Hippocampal formation (tissue), 2 donors: ENCODE results near the gene SAV1.
A peak's percentile ranks its signal among the peaks of the same experiment; 100 is the strongest.
"Not testable (repeated sequence)": the region's sequence is repeated elsewhere in the genome, so short reads cannot be mapped to it uniquely, and the experiment has no call there.

ENCODE experiments used
- DNase-seq, 2 donors: peaks; one replicate each; lab custom pipeline; 2025; lab: John Stamatoyannopoulos, UW

The SAV1 gene

DNA sequence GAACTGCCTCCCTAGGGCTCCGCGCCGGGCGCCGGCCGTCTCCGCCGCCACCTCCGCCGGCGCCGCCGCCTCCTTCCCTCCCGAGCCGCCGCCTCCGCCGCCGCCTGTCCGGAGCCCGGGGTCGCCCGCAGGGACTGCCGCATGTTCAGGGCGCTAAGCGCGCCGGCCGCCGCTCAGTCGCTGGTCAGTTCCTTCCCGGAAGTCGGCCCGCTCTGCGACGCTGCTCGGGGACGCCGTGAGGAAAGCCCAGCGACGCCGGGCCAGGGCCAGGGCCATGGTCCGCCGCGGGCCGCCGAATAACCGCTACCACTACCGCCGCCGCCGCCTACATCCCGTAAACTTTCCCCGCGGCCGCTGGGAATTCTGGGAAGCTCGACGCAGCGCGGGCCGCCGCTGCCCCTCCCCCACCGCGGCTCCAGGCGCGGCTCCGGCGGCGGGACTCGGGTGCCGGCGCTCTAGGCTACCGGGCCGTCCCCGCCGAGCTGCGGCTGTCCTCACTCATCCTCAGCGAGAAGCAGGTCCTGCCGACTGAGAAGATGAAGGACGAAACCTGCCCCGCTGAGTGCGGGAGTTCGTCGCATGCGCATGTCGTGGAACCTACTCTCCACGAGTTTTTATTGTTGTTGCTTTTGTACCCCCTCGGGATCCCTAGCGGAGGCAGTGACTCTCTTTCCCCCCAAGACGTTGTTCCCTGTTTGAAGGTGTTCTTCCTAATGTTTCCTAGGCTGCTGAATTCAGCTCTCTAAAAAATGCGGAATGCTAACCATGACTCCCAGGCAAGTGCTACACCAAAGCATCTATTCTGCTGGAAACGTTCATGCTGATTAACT lies at the start of gene SAV1:
Gene SAV1 (minus strand): TSS at position 311 of the 830 bp plus-strand sequence. CDS start 339 bp downstream, outside the sequence.
- DNase-seq: peak; percentile 79 to 85

DNA sequence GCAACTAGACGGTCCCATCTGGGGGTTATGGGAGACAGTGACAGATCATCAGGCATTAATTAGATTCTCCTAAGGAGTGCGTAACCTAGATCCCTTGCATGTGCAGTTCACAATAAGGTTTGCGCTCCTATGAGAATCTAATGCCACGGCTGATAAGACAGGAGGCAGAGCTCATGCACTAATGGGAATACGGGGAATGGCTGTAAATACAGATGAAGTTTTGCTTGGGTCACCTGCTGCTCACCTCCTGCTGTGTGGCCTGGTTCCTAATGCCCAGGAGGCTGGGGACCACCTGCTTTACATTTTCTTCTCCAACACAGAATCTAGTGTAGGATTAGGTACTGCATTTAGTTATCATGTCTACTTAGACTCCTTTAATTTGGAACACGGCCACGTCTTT lies 49.7 kb upstream of the SAV1 start:
- no peak for DNase-seq

DNA sequence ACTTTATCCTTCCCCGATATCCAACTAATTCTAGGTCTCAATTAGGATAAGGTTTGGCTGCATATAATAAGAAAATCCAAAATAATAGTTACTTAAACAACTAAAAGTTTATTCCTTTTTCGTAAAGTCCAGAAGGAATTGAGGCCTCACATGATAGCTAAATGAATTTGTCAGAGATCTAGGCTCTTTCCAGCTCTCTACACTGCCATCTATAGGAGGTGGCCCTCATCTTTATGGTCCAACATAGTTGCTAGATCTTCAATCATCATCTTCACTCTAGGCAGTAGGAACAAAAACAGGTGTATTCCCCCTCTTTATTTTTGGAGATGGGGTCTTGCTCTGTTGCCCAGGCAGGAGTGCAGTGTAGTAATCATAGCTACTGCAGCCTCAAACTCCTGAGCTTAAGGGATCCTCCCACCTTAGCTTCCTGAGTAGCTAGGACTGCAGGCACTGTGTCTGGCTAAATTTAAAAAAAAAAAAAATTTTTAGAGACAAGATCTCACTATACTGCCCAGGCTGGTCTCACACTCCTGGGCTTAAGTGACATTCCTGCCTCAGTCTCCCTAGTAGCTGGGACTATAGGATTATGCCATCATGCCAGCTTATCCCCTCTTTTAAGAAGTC lies 46.5 kb upstream of the SAV1 start:
- peak in 1 of 2 donors; percentile 58 for DNase-seq

DNA sequence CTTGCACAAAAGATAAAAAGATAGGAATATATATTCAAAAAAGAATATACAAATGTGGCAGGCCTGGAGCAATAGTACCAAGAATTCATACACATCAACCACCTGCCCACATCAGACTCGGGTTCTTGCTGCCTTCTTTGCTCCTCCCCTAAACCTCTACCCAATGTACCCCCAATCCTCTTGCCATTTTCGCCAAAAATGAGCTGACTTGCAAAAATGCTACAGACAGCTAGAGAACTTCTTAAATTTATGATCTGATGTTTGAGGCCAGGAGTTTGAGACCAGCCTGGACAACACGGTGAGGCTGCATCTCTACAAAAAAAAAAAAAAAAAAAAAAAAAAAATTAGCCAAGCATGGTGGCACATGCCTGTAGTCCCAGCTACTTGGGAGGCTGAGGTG lies 42.9 kb upstream of the SAV1 start:
- DNase-seq: no peak

DNA sequence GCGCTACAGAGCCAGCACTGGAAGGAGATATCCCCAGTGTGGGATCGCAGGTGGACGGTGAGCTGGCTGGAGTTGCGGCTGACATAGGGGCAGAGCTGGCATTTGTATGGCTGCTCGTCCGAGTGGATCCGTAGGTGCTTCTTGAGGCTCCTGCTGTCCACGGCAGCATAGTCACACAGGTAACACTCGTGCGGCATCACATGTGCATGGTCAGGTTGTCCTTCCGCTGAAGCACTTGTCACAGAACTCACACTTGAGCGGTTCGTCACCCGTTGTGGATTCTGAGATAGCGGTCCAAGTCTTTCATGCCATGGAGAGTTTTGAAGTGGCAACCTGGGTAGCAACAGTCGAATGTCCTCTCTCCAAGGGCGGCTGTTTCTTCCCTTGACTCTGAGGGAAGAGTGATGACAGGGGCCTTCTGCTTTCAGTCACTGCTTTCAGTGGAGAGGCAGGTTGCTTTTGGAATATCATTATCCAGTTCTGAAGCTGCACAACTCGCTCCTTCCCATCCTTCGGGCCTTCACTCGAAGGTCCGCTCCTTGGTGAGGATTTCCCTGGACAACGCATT lies 37.0 kb upstream of the SAV1 start:
- DNase-seq: no peak

DNA sequence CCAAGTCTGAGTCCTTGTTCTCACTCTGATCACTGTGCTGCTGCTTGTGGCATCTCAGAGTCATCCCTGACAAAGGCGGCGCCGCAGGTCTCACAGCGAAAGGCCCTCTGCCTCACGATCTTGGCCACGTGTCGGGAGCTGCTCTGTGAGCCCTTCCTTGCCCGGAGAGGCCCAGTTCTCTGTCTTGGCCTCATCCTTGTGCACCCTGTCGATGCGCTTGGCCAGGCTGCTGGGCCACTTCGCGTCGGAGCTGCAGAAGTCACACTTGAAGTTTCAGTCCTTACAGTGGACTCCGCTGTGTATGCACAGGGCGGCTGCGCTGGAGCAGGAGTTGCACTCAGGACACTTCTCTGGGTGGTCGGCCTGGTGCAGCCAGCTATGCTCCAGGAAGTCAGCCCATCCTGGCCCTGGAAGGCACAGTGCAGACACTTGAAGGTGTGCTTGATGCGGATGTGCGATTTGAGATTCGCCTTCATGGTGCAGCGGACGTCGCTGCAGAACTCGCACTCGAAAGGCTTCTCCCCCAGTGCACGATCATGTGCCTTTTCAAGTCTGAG lies 36.4 kb upstream of the SAV1 start:
- no peak for DNase-seq

DNA sequence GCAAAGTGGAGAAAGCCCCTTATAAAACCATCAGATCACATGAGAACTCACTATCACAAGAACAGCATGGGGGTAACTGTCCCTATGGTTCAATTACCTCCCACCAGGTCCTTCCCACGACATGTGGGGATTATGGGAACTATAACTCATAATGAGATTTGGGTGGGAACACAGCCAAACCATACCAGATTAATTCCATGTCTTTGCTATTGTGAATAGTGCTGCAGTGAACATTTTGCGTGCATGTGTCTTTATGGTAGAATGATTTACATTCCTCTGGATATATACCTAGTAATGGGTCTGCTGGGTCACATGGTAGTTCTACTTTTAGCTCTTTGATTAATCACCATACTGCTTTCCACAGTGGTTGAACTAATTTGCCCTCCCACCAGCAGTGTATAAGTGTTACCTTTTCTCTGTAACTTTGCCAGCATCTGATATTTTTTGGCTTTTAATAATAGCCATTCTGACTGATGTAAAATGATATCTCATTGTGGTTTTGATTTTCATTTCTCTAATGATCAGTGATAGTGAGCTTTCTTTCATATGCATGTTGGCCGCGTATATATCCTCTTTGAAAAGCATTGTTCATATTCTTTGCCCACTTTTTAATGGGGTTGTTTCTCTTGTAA lies 29.7 kb upstream of the SAV1 start:
- no peak for DNase-seq

DNA sequence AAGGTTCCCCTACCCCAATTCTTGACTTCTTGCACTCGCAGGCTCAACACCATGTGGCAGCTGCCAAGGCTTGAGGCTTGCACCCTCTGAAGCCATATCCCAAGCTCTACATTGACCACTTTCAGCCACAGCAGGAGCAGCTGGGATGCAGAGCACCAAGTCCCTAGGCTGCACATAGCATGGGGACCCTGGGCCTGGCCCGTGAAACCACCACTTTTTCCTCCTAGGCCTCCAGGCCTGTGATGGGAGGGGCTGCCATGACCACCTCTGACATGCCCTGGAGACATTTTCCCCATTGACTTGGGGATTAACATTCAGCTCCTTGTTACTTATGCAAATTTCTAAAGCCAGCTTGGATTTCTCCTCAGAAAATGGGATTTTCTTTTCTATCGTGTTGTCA lies 26.2 kb upstream of the SAV1 start:
- not testable (repeated sequence) for DNase-seq

DNA sequence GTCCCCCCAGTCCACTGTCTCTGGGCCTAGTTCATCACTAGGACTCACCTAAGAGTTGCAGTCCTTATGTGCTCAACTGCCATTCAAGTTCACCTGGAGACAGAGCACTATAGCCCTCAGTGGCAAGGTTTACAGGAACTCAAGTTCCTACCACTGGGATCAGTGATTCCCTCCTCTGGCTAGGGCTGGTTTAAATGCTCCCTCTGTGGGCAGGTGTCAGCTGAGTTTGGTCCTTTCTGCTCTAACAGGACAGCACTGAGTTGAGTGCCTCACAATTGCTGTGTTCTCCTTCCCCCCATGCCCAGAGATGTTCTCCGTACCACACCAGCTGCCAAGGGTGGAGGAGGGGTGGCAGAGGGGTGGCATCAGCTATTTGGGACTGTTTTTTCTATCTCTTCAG lies 20.8 kb upstream of the SAV1 start:
- no peak for DNase-seq

DNA sequence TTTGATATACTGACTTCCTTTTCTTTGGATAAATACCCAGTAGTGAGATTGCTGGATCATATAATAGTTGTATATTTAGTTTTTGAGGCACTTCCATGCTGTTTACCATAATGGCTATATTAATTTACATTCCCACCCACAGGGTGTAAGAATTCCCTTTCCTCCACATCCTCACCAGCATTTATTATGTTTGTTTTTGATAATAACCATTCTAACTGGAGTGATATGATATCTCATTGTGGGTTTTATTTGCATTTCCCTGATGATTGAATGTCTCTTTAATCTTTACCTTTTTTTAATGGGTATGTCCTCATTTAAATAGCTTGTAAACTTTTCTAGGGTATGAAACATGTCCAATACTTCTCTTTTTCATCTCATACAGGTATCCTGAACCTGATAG lies 11.6 kb upstream of the SAV1 start:
- no peak for DNase-seq

DNA sequence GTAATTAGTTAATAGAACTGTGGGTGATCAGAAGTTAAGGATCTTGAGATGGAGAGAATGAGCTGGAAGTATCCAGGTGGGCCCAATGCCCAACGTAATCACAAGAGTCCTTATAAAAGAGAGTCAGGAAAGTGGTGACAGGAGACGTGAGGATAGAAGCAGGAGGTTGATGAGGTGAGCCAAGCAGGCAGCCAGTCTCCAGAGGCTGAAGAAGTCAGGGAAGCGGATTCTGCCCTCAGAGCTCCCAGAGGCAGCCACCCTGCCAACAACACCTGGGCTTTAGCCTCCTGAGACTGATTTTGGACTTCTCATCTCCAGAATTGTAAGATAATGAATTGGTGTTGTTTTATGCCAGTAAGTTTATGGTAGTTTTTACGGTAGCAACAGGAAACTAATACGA lies 10.1 kb upstream of the SAV1 start:
- DNase-seq: no peak

DNA sequence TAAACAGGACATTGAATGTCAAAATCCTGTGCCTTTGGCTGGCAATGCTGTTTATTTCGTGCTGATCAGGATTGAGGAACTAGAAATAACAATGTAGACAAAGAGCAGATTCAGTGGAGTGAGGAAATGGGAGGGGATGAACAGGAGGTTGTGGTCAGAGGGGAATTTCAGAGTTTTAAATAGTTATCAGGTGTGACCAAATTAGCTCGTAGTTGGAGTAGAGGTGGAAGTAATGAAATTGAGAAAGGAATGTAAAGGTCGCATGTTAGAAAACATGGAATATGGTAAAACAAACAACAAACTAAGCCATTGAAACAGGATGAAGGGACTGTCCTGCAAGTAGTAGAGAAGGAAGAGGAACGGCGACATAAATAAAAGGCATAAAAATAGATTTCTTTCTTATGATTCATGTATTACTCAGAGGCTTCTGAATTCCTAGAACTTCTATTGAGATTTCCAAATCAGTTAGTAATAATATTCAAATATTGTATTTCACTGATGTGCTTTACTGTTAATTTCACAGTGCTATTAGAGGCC lies 9.5 kb upstream of the SAV1 start:
- DNase-seq: no peak

DNA sequence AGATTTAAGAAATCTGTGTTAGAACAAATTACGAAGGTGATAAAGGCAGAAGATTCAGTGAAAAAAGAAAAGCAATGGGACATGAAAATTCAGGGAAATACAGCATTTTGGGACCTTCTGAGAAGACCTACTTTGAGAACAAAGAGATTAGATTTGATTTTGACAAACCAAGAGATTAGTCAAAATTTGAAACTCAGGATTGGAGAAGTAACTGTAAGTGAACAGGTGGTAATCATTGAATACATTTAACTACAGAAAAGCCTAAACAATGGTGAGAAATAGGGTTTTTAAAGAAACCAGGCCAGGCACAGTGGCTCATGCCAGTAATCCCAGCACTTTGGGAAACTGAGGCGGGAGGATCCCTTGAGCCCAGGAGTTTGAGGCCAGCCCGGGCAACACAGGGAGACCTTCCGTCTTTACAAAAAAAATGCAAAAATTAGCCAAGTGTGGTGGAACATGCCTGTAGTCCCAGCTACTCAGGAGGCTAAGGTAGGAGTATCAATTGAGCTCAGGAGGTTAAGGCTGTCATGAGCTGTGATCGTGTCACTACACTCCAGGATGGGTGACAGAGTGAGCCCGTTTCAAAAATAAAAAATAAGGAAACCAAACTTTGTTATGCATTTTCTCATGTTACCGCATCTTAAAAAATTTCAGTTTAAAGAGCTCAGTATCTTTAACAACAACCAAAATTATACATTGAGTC lies 8.9 kb upstream of the SAV1 start:
- no peak for DNase-seq

DNA sequence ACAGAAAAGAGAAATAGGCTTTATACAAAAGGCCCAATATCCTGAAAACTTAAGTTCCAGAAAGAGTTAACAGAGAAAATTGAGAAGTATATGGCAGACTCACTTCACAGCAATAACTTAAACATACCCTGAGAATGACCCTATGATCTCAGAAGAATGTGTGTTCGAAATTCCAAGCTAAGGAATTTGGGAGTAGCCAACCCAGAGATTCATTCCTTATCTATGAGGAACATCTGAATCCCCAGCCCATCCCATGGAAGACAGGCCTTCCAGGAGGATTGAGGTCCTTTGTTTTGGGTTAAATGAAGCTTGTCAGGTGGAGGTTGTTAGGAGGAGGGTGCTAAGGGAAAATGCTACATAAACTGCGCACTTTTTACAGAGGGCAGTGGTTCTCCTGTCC lies 7.5 kb upstream of the SAV1 start:
- no peak for DNase-seq

DNA sequence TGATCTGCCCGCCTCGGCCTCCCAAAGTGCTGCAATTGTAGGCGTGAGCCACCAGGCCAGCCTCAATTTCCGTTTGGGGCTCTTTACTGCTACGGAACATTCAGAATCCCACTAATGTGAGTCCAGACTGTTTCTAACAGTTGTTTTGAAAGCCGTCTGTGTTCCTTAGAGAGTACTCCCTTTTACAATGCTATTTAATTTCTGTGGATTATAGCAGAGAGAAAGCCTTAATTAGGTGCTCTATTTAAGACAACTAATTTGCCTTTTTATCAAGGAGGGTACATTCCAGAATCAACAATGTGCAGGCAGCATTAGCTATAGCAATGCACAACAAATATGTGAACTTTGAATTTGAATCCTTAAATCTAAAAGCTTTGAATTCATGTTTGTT lies 2.8 kb upstream of the SAV1 start:
- no peak for DNase-seq

DNA sequence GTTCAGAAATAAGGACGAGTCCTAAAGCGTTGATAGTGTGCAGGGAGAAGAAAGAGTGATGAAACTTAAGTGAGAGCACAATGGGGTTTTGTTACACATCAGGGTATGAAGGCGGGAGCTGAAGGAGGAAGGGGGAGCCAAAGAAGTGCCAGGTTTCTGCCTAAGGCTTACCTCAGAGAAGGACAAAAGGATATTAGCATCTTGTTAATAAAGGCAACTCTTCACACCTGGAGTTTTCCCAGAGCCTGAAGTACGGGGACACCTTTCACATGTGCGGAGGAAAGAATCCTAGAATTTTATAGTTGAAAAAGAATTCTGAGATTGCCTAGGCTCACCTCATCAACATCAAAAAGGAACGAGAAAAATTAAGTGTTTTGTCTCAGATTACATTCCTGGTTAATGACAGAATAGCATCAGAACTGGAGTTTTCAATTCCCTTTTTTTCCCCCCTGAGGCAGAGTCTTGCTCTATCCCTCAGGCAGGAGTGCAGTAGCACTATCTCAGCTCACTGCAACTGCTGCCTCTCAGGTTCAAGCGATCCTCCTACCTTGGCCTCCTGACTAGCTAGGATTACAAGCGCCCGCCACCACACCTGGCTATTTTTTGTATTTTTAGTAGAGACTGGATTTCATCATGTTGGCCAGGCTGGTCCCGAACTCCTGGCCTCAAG lies 2.2 kb upstream of the SAV1 start:
- no peak for DNase-seq

DNA sequence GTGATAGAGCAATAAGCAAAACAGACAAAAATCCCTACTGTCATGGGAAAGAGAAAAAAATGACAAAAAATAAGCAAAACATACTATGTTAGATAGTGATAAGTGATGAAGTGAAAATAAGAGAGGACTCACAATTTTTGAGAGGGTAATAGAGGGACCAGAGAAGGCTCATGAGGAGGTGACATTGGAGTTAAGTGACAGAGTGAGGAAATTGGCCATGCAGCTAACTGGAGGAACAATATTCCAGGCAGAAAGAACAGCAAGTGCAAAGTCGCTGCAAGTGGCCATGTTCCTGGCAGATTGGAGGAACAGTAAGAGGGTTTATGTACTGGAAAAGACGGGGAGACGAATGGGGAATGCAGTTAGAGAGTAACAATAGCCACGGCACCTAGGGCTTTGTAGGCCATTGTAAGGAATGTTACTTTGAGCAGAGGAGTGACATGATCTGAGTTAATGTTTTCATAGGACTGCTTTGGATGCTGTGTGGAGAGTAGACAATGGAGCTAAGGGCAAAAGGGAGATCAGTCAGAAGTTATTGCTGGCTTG lies 1.4 kb upstream of the SAV1 start:
- DNase-seq: no peak

DNA sequence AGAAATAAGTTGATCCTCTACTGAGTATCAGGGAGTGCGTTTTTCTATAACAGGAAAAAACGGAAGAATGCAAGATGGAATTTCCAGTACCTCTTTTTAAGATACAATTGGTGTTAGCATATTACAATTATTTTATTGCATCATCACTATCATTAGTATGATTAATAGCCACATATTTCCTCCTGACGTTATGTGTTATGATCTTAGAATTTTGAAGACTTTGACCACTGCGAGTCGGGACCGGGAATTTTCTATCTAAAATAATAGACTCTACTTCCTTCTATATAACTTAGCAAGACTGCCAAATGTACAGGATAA lies 679 bp upstream of the SAV1 start:
- DNase-seq: no peak

DNA sequence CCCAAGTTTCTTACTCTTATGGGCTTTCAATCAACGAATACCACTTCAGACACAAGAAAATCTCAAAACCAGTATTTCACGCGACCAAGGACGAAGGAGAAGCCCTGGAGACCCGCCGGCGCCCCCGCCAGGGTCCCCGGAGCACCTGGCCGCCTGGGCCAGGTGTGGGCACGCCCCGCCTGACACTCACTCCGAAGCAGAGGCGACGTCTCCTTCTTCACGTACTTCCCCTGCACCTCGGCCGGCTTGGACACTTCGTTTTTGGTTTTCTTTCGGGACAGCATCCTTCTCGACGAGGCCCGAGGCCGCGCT lies 466 bp downstream of the SAV1 start:
- no peak for DNase-seq

DNA sequence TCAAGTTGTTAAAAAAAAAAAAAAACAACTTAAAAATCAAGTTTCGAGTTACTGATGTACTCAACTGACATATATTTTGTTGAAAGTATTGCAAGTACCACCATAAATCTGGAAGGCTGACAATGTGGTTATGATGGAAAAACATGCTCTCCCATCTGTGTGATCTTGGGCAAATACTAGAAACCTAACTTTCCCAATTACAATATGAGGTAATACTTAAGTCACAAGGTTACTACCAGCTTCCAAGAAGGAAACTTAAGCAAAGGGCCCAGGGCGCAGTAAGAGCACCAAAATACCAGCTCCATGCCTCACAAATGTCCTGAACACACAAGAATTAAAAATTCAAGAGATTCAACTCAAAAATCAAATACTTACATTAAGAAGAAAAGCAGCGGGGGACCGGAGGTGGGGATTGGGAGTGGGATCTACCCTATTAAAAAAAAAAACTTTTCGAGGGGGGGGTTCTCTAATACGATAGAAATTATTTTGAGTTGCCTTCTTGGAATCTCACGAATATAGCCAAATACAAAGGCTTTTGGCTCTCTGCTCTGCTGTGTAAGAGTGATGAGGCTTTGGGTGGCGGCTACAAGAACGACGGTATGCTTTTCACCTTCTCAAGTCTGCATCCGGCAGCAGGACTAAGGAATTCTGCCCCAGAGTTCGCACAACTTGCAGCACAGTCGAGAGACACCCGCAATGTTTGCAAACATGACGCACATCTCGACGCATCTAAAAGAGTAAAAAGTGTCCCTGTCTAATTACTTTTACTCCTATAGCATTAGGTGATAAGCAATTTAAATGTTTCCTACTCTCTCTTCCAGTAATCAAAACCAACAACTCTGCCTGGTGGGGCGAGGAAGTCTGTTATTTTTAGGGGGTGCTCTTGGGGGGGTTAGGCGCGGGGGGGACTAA lies 1.1 kb downstream of the SAV1 start:
- DNase-seq: peak; percentile 6 to 17
